ENCODE measurements around the gene MTERF4.

Gene MTERF4

GRCh38 chr2:241049739-241050623 is 52.1 kb downstream of the MTERF4 start:
- no peak for DNase-seq (ENCODE audit: low read depth)

GRCh38 chr2:241048949-241049343 is 53.1 kb downstream of the MTERF4 start:
- DNase-seq (ENCODE audit: low read depth), result no peak

- no peak for DNase-seq (ENCODE audit: low read depth)
These were observed 53.7 kb downstream of the MTERF4 start for GRCh38 chr2:241048149-241048948.

- no peak for DNase-seq (ENCODE audit: low read depth)
These were observed 54.7 kb downstream of the MTERF4 start for GRCh38 chr2:241047253-241048010.
